Fibroblast of pulmonary artery (primary cell): ENCODE measurements around the gene BNC2.

Source experiments
- DNase-seq: peaks from one replicate; pipeline ENCODE4 v3.0.0-alpha.2; 2010; ENCODE audit warnings: low read depth
- H3K4me3 ChIP-seq: replicated peaks from 2 replicates; pipeline ENCODE4 v1.5.1; 2011; ENCODE audit warnings: low read depth, mild to moderate bottlenecking, control low read depth, low read length, moderate library complexity
- CTCF ChIP-seq: IDR thresholded peaks from 2 replicates; pipeline ENCODE4 v1.5.1; 2011; ENCODE audit warnings: mild to moderate bottlenecking, control low read depth, low read length, inconsistent platforms; ENCODE audit errors: missing control alignments

The BNC2 gene

DNA sequence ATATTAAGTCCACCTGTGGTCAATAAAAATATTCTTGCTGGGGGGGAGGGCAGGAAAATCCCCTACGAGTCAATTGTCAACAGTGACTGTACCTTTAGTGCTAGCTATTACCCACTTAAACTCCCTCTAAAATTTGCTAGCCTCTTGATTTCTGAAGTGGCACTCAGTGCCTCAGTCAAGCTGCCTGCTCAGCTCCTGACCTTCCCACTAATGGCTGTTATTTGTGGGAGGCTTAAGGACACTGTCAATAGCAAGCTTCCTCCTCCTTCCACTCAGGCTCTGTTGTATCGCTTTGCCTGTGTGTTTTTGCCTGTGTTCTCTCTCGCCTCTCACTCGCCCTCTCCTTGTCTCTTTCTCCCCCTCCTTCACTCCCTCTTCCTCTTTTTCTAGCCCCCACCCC lies 140.8 kb downstream of the BNC2 start:
- TF ChIP-seq CTCF: no peak
- DNase-seq: no peak
- no peak overlapping the region for H3K4me3 ChIP-seq

DNA sequence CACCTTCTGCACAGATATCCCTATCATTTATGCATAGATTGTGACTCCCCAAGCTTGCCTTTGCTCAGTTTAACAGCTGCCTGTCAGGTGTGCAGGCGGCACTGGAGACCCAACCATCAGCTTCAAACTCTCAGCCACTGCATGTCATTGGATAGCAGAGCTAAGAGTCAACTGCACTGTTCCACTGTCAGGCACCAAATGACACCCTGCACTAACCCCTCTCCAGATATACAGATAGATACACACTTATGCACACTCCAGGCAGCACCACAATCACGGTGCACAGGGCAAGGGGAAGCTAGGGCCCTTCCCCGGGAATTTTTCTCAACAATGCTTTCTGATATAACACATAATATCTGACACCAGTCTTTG lies 142.3 kb downstream of the BNC2 start:
- DNase-seq: no peak
- peak overlapping the region; percentile 76 for H3K4me3 ChIP-seq
- no peak for TF ChIP-seq CTCF

- DNase-seq: peak; percentile 49
- H3K4me3 ChIP-seq: peak overlapping the region; percentile 76
Measured at GRCh38 chr9:16727452-16728136, 142.9 kb downstream of the BNC2 start.

GRCh38 chr9:16726718-16727451 lies 143.6 kb downstream of the BNC2 start:
- TF ChIP-seq CTCF: no peak
- peak overlapping the region; percentile 76 for H3K4me3 ChIP-seq
- peak; percentile 96 for DNase-seq

More at GRCh38 chr9:16727452-16728136, 142.9 kb downstream of the BNC2 start:
- no peak for TF ChIP-seq CTCF

DNA sequence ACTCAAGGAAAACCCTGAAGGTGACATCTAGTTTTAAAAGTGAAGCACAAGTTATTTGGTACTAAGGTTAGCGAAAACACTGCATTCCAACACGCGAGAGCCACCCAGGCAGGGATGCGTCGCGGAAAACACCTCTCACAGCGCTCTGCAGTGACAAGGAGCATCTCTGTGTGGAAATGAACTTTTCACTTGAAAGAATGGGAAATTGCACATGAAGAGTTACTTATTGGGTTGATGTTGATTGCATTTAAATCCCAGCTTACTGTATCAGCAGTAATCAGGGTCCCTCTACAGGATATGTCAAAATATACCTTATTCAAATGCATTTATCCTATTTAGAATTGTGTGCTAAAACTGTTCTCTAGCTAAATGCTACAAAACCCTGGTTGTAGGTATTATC lies 144.4 kb downstream of the BNC2 start:
- peak; percentile 73 for DNase-seq
- peak; percentile 28 for TF ChIP-seq CTCF
- peak overlapping the region; percentile 76 for H3K4me3 ChIP-seq

DNA sequence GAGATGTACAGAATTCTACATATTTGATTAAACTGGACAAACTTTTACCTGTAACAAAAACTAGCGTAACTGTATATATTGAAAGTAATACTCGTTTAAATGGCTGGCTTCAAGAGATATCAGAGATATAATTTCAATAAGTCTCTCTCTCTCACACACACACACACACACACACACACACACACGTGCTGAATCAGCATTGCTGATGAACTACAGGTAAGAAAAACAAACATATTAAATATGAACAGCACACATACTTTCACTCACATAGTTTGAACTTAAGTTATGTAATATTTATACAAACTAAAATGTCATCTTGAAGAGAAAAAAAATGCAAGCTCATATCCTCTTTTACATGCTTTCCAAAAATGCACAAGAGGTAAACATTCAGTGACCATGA lies 145.4 kb downstream of the BNC2 start:
- H3K4me3 ChIP-seq: no peak overlapping the region
- TF ChIP-seq CTCF: no peak
- no peak for DNase-seq
